ENCODE results near the gene RCOR1. TPM values are rescaled to one million over a fixed set of nuclear protein-coding genes. Genes with fewer than 3 reads are reported as not detected.
"Not testable (repeated sequence)": the region's sequence is repeated elsewhere in the genome, so short reads cannot be mapped to it uniquely, and the experiment has no call there.

The RCOR1 gene
- total RNA-seq, 1 experiment from 2014 or later = 11.6 TPM

DNA sequence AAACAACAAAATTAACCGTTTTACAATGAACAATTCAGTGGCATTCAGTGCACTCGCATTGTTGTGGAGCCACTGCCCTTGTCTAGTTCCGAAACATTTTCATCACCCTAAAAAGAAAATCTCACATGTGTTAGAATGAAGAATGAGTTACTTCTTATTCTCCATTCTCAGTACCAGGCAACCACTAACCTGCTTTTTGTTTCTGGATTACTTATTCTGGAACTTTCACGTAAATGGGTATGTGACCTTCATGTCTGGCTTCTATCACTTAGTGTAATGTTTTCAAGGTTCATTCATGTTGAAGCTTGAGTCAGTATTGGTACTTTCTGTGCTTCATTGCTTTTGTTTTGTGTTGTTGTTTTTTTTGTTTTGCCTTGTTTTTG, 15.6 kb downstream of the RCOR1 start:
- DNase-seq (ENCODE audit: low read depth, low spot score) = no peak
- in situ Hi-C loops (cut with HindIII; ENCODE audit: low pct_unique_long_range_greater_than_20kb, low sequenced_read_pairs) = no loop called here

GRCh38 chr14:102610968-102611811, 18.7 kb downstream of the RCOR1 start:
- in situ Hi-C loops (cut with HindIII; ENCODE audit: low pct_unique_long_range_greater_than_20kb, low sequenced_read_pairs) = no loop called here
- DNase-seq (ENCODE audit: low read depth, low spot score) = no peak

DNA sequence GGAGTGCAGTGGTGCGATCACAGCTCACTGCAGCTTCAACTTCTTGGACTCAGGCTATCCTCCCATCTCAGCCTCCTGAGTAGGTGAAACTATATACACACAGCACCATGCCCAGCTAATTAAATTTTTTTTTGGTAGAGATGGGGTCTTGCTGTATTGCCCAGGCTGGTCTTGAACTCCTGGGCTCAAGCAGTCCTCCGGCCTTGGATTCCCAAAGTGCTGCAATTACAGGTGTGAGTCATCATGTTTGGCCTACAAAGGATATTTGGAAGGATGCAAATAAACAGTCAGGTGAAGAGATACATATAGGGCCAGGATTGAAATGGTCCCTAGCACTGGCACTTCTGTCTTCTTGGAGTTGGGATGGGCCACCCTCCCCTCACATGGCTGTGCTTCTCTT, 23.9 kb downstream of the RCOR1 start:
- in situ Hi-C loops (cut with HindIII; ENCODE audit: low pct_unique_long_range_greater_than_20kb, low sequenced_read_pairs) = no loop called here
- DNase-seq (ENCODE audit: low read depth, low spot score) = no peak

DNA sequence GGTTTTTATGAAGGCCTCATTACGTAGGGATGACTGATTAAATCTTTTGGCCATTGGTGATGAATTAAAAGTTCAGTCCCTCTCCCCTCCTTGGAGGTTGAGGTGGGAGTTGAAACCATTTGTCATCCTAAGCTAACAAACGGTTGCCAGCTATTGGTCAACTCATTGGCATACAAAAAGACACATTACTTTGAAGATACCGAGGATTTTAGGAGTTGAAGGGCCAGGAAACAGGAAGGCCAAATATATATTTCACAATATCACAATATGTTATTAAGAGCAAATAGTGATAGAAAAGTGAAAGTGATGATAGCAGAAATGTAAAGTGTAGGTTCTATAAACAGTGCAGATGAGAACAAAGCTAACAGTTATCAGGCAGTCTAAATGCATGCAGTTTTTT, 24.4 kb downstream of the RCOR1 start:
- in situ Hi-C loops (cut with HindIII; ENCODE audit: low pct_unique_long_range_greater_than_20kb, low sequenced_read_pairs) = no loop called here
- no peak for DNase-seq (ENCODE audit: low read depth, low spot score)

GRCh38 chr14:102619012-102619411, 26.6 kb downstream of the RCOR1 start:
- in situ Hi-C loops (cut with HindIII; ENCODE audit: low pct_unique_long_range_greater_than_20kb, low sequenced_read_pairs) = not testable (repeated sequence)

DNA sequence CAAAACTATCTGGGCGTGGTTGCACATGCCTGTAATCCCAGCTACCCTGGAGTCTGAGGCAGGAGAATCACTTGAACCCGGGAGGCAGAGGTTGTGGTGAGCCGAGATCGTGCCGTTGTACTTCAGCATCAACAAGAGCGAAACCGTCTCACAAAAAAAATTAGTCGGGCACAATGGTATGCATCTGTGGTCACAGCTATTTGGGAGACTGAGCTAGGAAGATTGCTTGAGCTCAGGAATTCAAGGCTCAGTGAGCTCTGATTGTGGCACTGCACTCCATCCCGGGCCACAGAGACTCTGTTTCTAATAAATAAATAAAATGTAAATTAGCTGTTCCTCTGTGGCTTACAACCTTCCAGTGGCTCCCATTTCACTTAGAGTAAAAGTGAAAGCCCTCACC, 28.0 kb downstream of the RCOR1 start:
- in situ Hi-C loops (cut with HindIII; ENCODE audit: low pct_unique_long_range_greater_than_20kb, low sequenced_read_pairs) = no loop called here
- no peak for DNase-seq (ENCODE audit: low read depth, low spot score)

More at GRCh38 chr14:102619012-102619411, 26.6 kb downstream of the RCOR1 start:
- not testable (repeated sequence) for DNase-seq (ENCODE audit: low read depth, low spot score)

- in situ Hi-C loops (cut with HindIII; ENCODE audit: low pct_unique_long_range_greater_than_20kb, low sequenced_read_pairs) = no loop called here
- DNase-seq (ENCODE audit: low read depth, low spot score) = no peak
Measured at GRCh38 chr14:102622262-102622885, 29.9 kb downstream of the RCOR1 start.

DNA sequence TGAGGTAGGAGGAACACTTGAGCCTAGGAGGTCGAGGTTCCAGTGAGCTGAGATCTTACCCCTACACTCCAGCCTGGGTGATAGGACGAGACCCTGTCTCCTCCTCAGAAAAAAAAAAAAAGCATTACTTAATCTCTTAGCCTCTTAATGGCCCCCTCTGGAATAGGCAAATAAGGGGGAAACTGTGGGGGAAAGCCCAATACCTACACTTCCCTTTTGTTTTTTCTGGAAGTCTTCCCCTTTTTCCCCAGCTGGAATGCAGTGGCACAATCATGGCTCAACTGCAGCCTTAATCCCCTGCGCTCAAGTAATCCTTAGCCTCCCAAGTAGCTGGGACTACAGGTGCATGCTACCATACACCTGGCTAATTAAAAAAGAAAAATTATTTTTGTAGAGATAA, 32.2 kb downstream of the RCOR1 start:
- DNase-seq (ENCODE audit: low read depth, low spot score) = no peak
- in situ Hi-C loops (cut with HindIII; ENCODE audit: low pct_unique_long_range_greater_than_20kb, low sequenced_read_pairs) = no loop called here

- DNase-seq (ENCODE audit: low read depth, low spot score) = no peak
- in situ Hi-C loops (cut with HindIII; ENCODE audit: low pct_unique_long_range_greater_than_20kb, low sequenced_read_pairs) = no loop called here
Measured at GRCh38 chr14:102625564-102626296, 33.3 kb downstream of the RCOR1 start.

GRCh38 chr14:102626530-102626929, 34.1 kb downstream of the RCOR1 start:
- in situ Hi-C loops (cut with HindIII; ENCODE audit: low pct_unique_long_range_greater_than_20kb, low sequenced_read_pairs) = no loop called here
- no peak for DNase-seq (ENCODE audit: low read depth, low spot score)

- DNase-seq (ENCODE audit: low read depth, low spot score) = peak; percentile 11
- in situ Hi-C loops (cut with HindIII; ENCODE audit: low pct_unique_long_range_greater_than_20kb, low sequenced_read_pairs) = no loop called here
Measured at GRCh38 chr14:102629011-102629444, 36.6 kb downstream of the RCOR1 start.

GRCh38 chr14:102629808-102630350, 37.4 kb downstream of the RCOR1 start:
- in situ Hi-C loops (cut with HindIII; ENCODE audit: low pct_unique_long_range_greater_than_20kb, low sequenced_read_pairs) = no loop called here
- no peak for DNase-seq (ENCODE audit: low read depth, low spot score)

DNA sequence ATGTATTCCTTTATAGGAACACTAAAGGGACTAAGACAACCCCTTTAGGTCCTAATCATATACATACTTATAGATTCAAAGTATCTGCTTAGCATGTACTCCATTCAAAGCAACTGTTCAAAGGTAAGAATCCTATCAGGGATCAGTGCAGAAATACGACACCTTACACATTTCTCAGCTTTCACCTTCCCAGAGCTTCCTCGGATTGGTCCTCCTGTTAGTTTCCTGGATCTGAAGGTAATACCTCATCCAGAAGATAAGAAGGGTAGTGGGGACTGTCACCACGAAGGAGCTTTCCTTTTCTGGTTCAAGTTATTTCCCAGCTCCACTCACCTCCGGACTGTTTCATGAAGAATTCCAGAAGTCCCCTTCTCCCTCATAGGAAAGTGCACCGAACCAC, 38.0 kb downstream of the RCOR1 start:
- no peak for DNase-seq (ENCODE audit: low read depth, low spot score)
- in situ Hi-C loops (cut with HindIII; ENCODE audit: low pct_unique_long_range_greater_than_20kb, low sequenced_read_pairs) = no loop called here

GRCh38 chr14:102630881-102631280, 38.4 kb downstream of the RCOR1 start:
- in situ Hi-C loops (cut with HindIII; ENCODE audit: low pct_unique_long_range_greater_than_20kb, low sequenced_read_pairs) = no loop called here
- no peak for DNase-seq (ENCODE audit: low read depth, low spot score)

- in situ Hi-C loops (cut with HindIII; ENCODE audit: low pct_unique_long_range_greater_than_20kb, low sequenced_read_pairs) = no loop called here
- DNase-seq (ENCODE audit: low read depth, low spot score) = no peak
Measured at GRCh38 chr14:102633906-102634595, 41.6 kb downstream of the RCOR1 start.

DNA sequence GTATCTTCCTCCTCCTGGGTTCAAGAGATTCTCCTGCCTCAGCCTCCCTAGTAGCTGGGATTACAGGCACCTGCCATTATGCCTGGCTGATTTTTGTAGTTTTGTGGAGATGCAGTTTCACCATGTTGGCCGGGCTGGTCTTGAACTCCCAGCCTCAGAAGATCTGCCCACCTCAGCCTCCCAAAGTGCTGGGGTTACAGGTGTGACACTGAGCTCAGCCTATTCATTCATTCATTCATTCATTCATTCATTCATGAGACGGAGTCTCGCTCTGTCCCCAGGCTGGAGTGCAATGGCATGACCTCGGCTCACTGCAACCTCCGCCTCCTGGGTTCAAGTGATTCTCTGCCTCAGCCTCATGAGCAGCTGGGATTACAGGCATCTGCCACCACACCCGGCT, 47.2 kb downstream of the RCOR1 start:
- in situ Hi-C loops (cut with HindIII; ENCODE audit: low pct_unique_long_range_greater_than_20kb, low sequenced_read_pairs); DNase-seq (ENCODE audit: low read depth, low spot score): not testable (repeated sequence)

DNA sequence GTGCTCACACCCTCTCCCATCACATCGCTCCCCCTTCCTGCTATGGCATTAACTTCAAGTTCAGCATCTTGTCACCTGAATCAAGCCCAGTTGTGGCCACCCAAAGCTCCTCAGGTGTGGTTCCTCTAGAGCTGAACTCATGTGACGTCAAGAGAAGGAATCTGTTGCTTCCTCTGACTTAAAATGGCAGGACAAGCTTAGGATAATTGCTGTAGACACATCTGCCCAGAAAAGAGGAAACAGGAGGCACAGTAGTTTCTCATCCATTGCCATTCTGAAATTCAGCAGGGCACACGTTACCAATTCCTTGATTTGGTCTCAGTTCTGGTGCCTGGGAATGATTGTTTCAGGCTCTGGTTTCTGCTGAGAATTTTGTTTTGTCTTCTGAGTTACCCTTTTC, 52.1 kb downstream of the RCOR1 start:
- DNase-seq (ENCODE audit: low read depth, low spot score) = no peak
- in situ Hi-C loops (cut with HindIII; ENCODE audit: low pct_unique_long_range_greater_than_20kb, low sequenced_read_pairs) = no loop called here

All from SK-MEL-5 (cell line).